Naive thymus-derived CD4-positive, alpha-beta T cell (primary cell): ENCODE results near the gene CCDC27. TPM values are rescaled to one million over a fixed set of nuclear protein-coding genes. Genes with fewer than 3 reads are reported as not detected.

ENCODE experiments used
- ATAC-seq: fragments of 150-1000 bp; cut with Tn5 transposase; 2 replicates; pipeline ENCODE4 v1.10.0; 2021; ENCODE audit warnings: mild to moderate bottlenecking, moderate library complexity
- CTCF ChIA-PET: fragments of 350-600 bp; sonication (Branson Sonifier 250); formaldehyde crosslinking; loops from one replicate; lab custom pipeline; 2021; ENCODE audit warnings: antibody characterized with exemption; lab: Charles Lee
- POLR2A ChIA-PET: fragments of 350-600 bp; sonication (Branson Sonifier 250); formaldehyde crosslinking; loops from one replicate; lab custom pipeline; 2021; ENCODE audit warnings: antibody characterized with exemption, inconsistent platforms; lab: Charles Lee
- DNase-seq, 9 donors: peaks; one replicate each; pipeline versions ENCODE4 v3.0.0 to v3.0.0-alpha.2; 2020 to 2022; ENCODE audit warnings: mixed read lengths in 1 of 9
- H3K27ac ChIP-seq: one replicate; pipeline ENCODE4 v1.7.0; 2013; ENCODE audit warnings: mild to moderate bottlenecking, low read depth, low read length, moderate library complexity
- H3K27me3 ChIP-seq, 2 donors: one replicate each; pipeline ENCODE4 v1.7.0; 2013; ENCODE audit warnings: low read length in 2 of 2, mild to moderate bottlenecking in 2 of 2, moderate library complexity in 2 of 2; ENCODE audit not compliant: control insufficient read depth in 2 of 2, insufficient read depth in 2 of 2
- H3K36me3 ChIP-seq, 3 experiments: 1 replicate in 2 of 3; 2 replicates in 1 of 3; pipeline ENCODE4 v1.7.0; 2013; ENCODE audit warnings: low read length in 3 of 3, mild to moderate bottlenecking in 3 of 3, moderate library complexity in 1 of 3; ENCODE audit not compliant: insufficient read depth in 3 of 3, control insufficient read depth in 2 of 3
- H3K4me1 ChIP-seq, 2 donors: one replicate each; pipeline ENCODE4 v1.7.0; 2013; ENCODE audit warnings: low read length in 2 of 2, mild to moderate bottlenecking in 2 of 2, moderate library complexity in 1 of 2; ENCODE audit not compliant: control insufficient read depth in 2 of 2, insufficient read depth in 2 of 2
- H3K4me3 ChIP-seq: 2 replicates; pipeline ENCODE4 v1.7.0; 2013; ENCODE audit warnings: mild to moderate bottlenecking, low read length
- H3K9me3 ChIP-seq, 3 experiments: 1 replicate in 2 of 3; 2 replicates in 1 of 3; pipeline ENCODE4 v1.7.0; 2013; ENCODE audit warnings: low read length in 3 of 3; ENCODE audit not compliant: control insufficient read depth in 2 of 3
- H3K27ac Mint-ChIP-seq, 9 donors: one replicate each; pipeline ENCODE4 v1.8.0; 2020 to 2022; ENCODE audit warnings: mixed read lengths in 9 of 9, mild to moderate bottlenecking in 8 of 9, moderate library complexity in 5 of 9, inconsistent platforms in 2 of 9
- H3K27me3 Mint-ChIP-seq, 5 donors: one replicate each; pipeline ENCODE4 v1.8.0; 2021 to 2022; ENCODE audit warnings: mixed read lengths in 5 of 5, mild to moderate bottlenecking in 1 of 5
- H3K36me3 Mint-ChIP-seq, 5 donors: one replicate each; pipeline ENCODE4 v1.8.0; 2020 to 2022; ENCODE audit warnings: mixed read lengths in 5 of 5, mild to moderate bottlenecking in 3 of 5, inconsistent platforms in 1 of 5
- H3K4me1 Mint-ChIP-seq, 7 donors: one replicate each; pipeline ENCODE4 v1.8.0; 2020 to 2022; ENCODE audit warnings: mixed read lengths in 7 of 7, mild to moderate bottlenecking in 3 of 7, inconsistent platforms in 1 of 7
- H3K4me3 Mint-ChIP-seq, 10 donors: one replicate each; pipeline ENCODE4 v1.8.0; 2020 to 2022; ENCODE audit warnings: mild to moderate bottlenecking in 10 of 10, mixed read lengths in 10 of 10, moderate library complexity in 6 of 10, inconsistent platforms in 2 of 10
- H3K9me3 Mint-ChIP-seq, 11 donors: one replicate each; pipeline ENCODE4 v1.8.0; 2020 to 2022; ENCODE audit warnings: mixed read lengths in 11 of 11, mild to moderate bottlenecking in 4 of 11, inconsistent platforms in 1 of 11, moderate library complexity in 1 of 11
- intact Hi-C, 2 donors: fragments of 100-400 bp; cut with micrococcal nuclease; formaldehyde crosslinking; loops; one replicate each; pipeline ENCODE4 v1.15.1; 2023
- polyA plus RNA-seq, 2 donors: library from polyadenylated mRNA; unstranded; fragments of 300-500 nt; fragmentation: Illumina TruSeq; gene quantifications; one replicate each; pipeline ENCODE4 v1.2.3, GENCODE V29; 2021
- total RNA-seq, 6 experiments: library from RNA in 5 of 6; stranded (reverse) in 5 of 6; gene quantifications; 1 replicate in 5 of 6; 2 replicates in 1 of 6; pipeline ENCODE4 v1.2.3 and lab custom pipeline; 2021 to 2026

CCDC27 gene
- total and polyA plus RNA-seq, 7 experiments from 2014 or later: not detected

- Mint-ChIP-seq H3K27me3 (no peaks in the 10 kb centered on the region), H3K4me3 (no peak overlapping the region), H3K36me3 (peaks cover 0 to 42% (median 5%) of the 10 kb centered on the region in 5 donors), H3K4me1 (peaks cover 5 to 19% (median 9%) of the 10 kb centered on the region in 7 donors), H3K9me3 (no peaks in the 10 kb centered on the region), H3K27ac (no peak overlapping the region)
- ChIA-PET CTCF (no interaction called here), POLR2A (no interaction called here)
- no peak overlapping the region for H3K4me3 ChIP-seq
- H3K4me1 ChIP-seq: peaks cover 0 to 15% of the 10 kb centered on the region in 2 donors
- no peaks in the 10 kb centered on the region for H3K27me3 ChIP-seq
- peaks cover 10 to 100% (median 13%) of the 10 kb centered on the region in 3 experiments for H3K36me3 ChIP-seq
- intact Hi-C loops: no loop called here
- H3K9me3 ChIP-seq: no peaks in the 10 kb centered on the region
- H3K27ac ChIP-seq: no peak overlapping the region
- ATAC-seq: no peak
- DNase-seq: no peak
These were observed 33.4 kb downstream of the CCDC27 start for GRCh38 chr1:3785456-3786157.

DNA sequence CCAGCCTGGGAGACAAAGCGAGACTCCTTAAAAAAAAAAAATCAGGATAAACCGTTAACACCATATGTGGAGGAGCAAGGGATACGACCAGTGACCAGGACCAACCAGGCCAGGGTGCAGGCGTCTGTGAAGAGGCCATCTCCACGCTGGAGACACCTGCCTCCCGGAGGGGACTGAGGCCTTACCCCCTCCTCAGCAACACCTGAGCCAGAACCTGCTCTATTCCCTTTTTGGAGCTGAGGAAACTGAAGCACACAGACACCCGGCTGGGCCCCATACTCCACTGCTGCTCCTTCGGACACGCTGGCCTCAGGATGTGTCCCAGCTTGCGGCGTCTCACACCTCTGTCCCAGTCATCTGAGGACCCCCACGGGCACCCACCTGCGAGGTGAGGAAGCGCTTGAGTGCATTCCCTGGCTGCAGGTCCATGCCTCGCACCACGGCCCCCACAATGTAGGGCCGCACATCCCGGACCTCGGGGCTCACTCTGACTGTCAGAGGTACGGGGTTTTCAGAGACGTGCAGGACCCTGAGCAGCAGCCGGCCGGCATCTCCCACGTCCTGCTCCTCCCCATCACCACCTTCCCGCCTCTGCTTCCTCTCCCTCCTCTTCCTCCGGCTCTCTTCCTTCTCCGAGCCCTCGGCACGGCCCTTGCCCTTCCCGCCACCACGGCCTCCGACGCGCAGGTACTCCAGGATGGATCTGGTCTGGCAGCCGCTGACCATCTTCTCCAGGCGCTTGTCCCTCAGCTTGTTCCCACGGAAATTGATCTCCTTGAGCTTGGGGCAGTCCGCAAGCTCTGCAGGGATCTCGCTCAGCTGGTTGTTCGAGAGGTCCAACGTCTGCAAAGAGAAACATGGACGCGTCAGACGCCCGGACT lies 34.5 kb downstream of the CCDC27 start:
- no peaks in the 10 kb centered on the region for H3K9me3 Mint-ChIP-seq
- ATAC-seq (no peak), DNase-seq (no peak)
- H3K27ac Mint-ChIP-seq: peak overlapping the region in 1 of 9 donors; percentile 43
- Histone ChIP-seq H3K4me3 (no peak overlapping the region), H3K27ac (no peak overlapping the region), H3K4me1 (peaks cover 0 to 15% of the 10 kb centered on the region in 2 donors), H3K9me3 (no peaks in the 10 kb centered on the region), H3K36me3 (peaks cover 0 to 90% (median 3%) of the 10 kb centered on the region in 3 experiments), H3K27me3 (no peaks in the 10 kb centered on the region)
- CTCF ChIA-PET: no interaction called here
- H3K36me3 Mint-ChIP-seq: peaks cover 0 to 34% (median 5%) of the 10 kb centered on the region in 5 donors
- no peak overlapping the region for H3K4me3 Mint-ChIP-seq
- peaks cover 5 to 24% (median 9%) of the 10 kb centered on the region in 7 donors for H3K4me1 Mint-ChIP-seq
- intact Hi-C loops: no loop called here
- POLR2A ChIA-PET: no interaction called here
- H3K27me3 Mint-ChIP-seq: no peaks in the 10 kb centered on the region

DNA sequence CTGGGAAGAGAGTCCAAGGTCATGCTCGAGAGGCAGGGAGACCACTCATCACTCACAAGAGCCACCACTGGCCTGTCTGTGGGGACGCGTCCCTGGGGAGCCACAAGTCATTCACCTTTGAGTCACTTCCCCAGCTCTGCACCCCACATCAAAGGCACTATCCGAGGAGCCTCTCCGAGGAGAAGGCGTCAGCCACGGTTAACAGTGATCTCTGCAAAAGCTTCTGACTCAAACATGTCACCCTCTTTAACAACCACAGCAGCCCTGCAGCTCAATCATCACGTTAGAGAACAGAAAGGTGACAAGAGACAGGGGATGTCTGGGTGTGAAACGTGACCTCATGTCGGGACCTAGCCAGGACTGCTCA lies 35.1 kb downstream of the CCDC27 start:
- peaks cover 6 to 29% (median 15%) of the 10 kb centered on the region in 7 donors for H3K4me1 Mint-ChIP-seq
- ChIA-PET CTCF (no interaction called here), POLR2A (no interaction called here)
- peaks cover 0 to 28% (median 5%) of the 10 kb centered on the region in 5 donors for H3K36me3 Mint-ChIP-seq
- H3K4me3 Mint-ChIP-seq: no peak overlapping the region
- Histone ChIP-seq H3K4me1 (peaks cover 0 to 15% of the 10 kb centered on the region in 2 donors), H3K27ac (no peak overlapping the region), H3K27me3 (no peaks in the 10 kb centered on the region), H3K4me3 (no peak overlapping the region), H3K36me3 (peaks cover 0 to 88% (median 0%) of the 10 kb centered on the region in 3 experiments), H3K9me3 (no peaks in the 10 kb centered on the region)
- no peaks in the 10 kb centered on the region for H3K9me3 Mint-ChIP-seq
- peak overlapping the region in 2 of 9 donors; percentile 32 to 38 for H3K27ac Mint-ChIP-seq
- DNase-seq: peak in 1 of 9 donors; percentile 38
- ATAC-seq: peak; percentile 71
- intact Hi-C loops: no loop called here
- no peaks in the 10 kb centered on the region for H3K27me3 Mint-ChIP-seq

DNA sequence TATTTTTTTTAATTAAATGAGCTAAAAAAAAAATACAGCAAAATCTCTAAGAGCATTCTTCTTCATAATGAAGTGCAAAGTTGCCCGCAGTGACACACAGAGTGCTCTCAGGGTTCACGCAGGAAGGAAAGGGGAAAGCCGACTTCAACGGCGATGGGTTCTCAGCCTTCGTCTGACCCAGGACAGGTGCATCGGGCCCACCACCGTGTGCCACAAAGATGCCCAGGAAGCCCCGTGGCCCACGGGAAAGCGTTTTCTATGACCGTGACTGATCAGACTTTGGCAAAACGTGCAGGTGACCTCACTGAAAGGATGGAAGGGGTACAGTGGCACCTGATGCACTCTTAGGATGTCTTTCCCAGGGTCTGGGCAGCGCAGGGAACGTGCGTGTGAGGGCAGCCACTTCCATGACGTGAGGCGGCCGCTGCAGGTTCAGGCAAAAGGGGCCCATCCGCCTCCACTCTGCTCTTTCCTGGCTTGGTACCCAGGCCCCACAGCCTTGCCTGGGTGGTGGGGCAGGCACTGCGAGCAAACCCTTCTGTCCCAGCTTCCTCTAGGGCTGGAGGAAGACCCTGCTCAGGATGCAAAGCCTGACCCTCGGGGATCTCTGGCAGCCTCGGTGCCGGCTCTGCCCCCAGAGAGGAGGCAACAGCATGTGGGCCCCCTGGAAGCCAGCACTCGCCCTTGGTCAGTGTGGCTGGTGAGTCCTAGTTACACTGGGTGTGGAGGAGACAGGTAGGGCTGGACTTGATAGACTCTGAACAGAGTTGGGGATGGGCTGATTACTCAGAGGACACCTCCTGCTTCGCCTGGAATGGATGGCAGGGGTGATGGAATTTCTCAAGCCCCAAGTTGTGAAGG lies 35.7 kb downstream of the CCDC27 start:
- DNase-seq: no peak
- Mint-ChIP-seq H3K36me3 (peaks cover 0 to 28% (median 5%) of the 10 kb centered on the region in 5 donors), H3K27me3 (no peaks in the 10 kb centered on the region), H3K4me3 (no peak overlapping the region), H3K9me3 (no peaks in the 10 kb centered on the region), H3K4me1 (peaks cover 6 to 32% (median 19%) of the 10 kb centered on the region in 7 donors), H3K27ac (peak overlapping the region in 1 of 9 donors; percentile 38)
- Histone ChIP-seq H3K4me1 (peaks cover 0 to 15% of the 10 kb centered on the region in 2 donors), H3K4me3 (no peak overlapping the region), H3K27me3 (no peaks in the 10 kb centered on the region), H3K36me3 (peaks cover 0 to 81% (median 0%) of the 10 kb centered on the region in 3 experiments), H3K27ac (no peak overlapping the region), H3K9me3 (no peaks in the 10 kb centered on the region)
- no peak for ATAC-seq
- POLR2A ChIA-PET: no interaction called here
- CTCF ChIA-PET: no interaction called here
- intact Hi-C loops: no loop called here

DNA sequence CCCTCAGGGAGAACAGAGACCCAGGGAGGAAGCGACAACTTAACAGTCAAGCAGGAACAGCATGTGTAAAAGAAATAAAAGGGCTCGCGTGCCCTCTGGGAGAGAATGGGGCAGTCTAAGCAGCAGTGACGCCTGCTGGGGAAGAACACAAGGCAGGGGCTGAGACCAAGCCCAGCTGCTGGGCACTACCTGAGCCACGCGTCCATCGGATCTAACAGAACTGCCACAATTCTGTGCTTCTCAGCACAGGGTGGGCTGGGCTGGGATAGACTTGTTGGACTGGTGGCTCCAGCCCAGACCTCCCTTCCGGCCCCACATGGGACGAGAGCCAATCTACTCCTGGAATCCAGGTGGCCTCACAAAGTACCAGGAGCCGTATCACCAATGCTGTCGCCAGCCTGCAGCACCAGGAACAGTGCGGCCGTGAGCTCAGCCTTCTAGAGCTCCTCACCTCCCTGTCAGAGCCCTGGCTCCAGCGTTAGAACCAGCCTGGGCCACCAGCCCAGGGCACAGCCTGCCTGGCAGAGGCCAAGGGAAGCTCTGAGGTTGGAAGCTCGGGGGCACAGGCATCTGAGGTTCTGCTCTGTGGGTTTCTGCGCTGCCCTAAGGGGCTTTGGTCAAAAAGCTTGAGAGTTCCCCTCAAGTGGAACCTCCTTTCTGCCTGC lies 36.6 kb downstream of the CCDC27 start:
- no peaks in the 10 kb centered on the region for H3K27me3 ChIP-seq
- Mint-ChIP-seq H3K36me3 (peaks cover 0 to 25% (median 5%) of the 10 kb centered on the region in 5 donors), H3K4me1 (peaks cover 6 to 41% (median 28%) of the 10 kb centered on the region in 7 donors), H3K27ac (peak overlapping the region in 1 of 9 donors; percentile 17), H3K9me3 (no peaks in the 10 kb centered on the region), H3K27me3 (no peaks in the 10 kb centered on the region), H3K4me3 (no peak overlapping the region)
- H3K4me3 ChIP-seq: no peak overlapping the region
- H3K4me1 ChIP-seq: peaks cover 0 to 19% of the 10 kb centered on the region in 2 donors
- H3K27ac ChIP-seq: no peak overlapping the region
- ChIA-PET CTCF (no interaction called here), POLR2A (no interaction called here)
- ATAC-seq: no peak
- DNase-seq: no peak
- peaks cover 0 to 76% (median 0%) of the 10 kb centered on the region in 3 experiments for H3K36me3 ChIP-seq
- intact Hi-C loops: no loop called here
- no peaks in the 10 kb centered on the region for H3K9me3 ChIP-seq
